ENCODE measurements around the gene BDKRB1.

BDKRB1 gene

GRCh38 chr14:96270565-96271420 lies 14.8 kb downstream of the BDKRB1 start:
- 88% methylated on average over 7 of the region's 8 CpGs for WGBS (ENCODE audit: insufficient coverage)
- H3K36me3 ChIP-seq (ENCODE audit: control insufficient read depth in 4 of 4, insufficient read depth in 4 of 4, low read length in 3 of 4): no peaks in the 10 kb centered on the region
- H3K4me1 ChIP-seq (ENCODE audit: control extremely low read depth in 1 of 4, control insufficient read depth in 4 of 4, insufficient read depth in 4 of 4, low read length in 3 of 4): no peaks in the 10 kb centered on the region
- H3K27me3 ChIP-seq (replicated peaks in 2 of 5; ENCODE audit: control insufficient read depth in 4 of 5, insufficient read depth in 5 of 5, low read length in 4 of 5): peaks cover 0 to 3% (median 0%) of the 10 kb centered on the region in 5 experiments
- ChIA-PET CTCF (interaction anchor here (7.7 kb wide), 1 partner anchor 169 kb away, joined by 45 read pairs; no protein-coding TSS in a partner anchor), POLR2A (no interaction called here)
- DNase-seq: no peak
- no peak overlapping the region for H3K27ac ChIP-seq (ENCODE audit: insufficient read depth in 1 of 2, low read depth in 1 of 2, low read length in 2 of 2, poor library complexity in 1 of 2, severe bottlenecking in 2 of 2)
- H3K9me3 ChIP-seq (ENCODE audit: control extremely low read depth in 1 of 5, control insufficient read depth in 4 of 5, insufficient read depth in 2 of 5, low read depth in 1 of 5, low read length in 4 of 5): no peaks in the 10 kb centered on the region
- H3K4me3 ChIP-seq (ENCODE audit: control insufficient read depth in 1 of 7, extremely low read depth in 1 of 7, insufficient read depth in 4 of 7, low read depth in 2 of 7, low read length in 6 of 7): no peak overlapping the region

- WGBS (ENCODE audit: insufficient coverage): 100% methylated on average over 1 of the region's 1 CpG
- H3K4me1 ChIP-seq (ENCODE audit: control extremely low read depth in 1 of 4, control insufficient read depth in 4 of 4, insufficient read depth in 4 of 4, low read length in 3 of 4): no peaks in the 10 kb centered on the region
- ChIA-PET CTCF (interaction anchor here (7.7 kb wide), 1 partner anchor 169 kb away, joined by 45 read pairs; no protein-coding TSS in a partner anchor), POLR2A (no interaction called here)
- H3K36me3 ChIP-seq (ENCODE audit: control insufficient read depth in 4 of 4, insufficient read depth in 4 of 4, low read length in 3 of 4): no peaks in the 10 kb centered on the region
- H3K27ac ChIP-seq (ENCODE audit: insufficient read depth in 1 of 2, low read depth in 1 of 2, low read length in 2 of 2, poor library complexity in 1 of 2, severe bottlenecking in 2 of 2): no peak overlapping the region
- peaks cover 0 to 3% (median 0%) of the 10 kb centered on the region in 5 experiments for H3K27me3 ChIP-seq (replicated peaks in 2 of 5; ENCODE audit: control insufficient read depth in 4 of 5, insufficient read depth in 5 of 5, low read length in 4 of 5)
- no peaks in the 10 kb centered on the region for H3K9me3 ChIP-seq (ENCODE audit: control extremely low read depth in 1 of 5, control insufficient read depth in 4 of 5, insufficient read depth in 2 of 5, low read depth in 1 of 5, low read length in 4 of 5)
- no peak for DNase-seq
- H3K4me3 ChIP-seq (ENCODE audit: control insufficient read depth in 1 of 7, extremely low read depth in 1 of 7, insufficient read depth in 4 of 7, low read depth in 2 of 7, low read length in 6 of 7): no peak overlapping the region
Observed at GRCh38 chr14:96271421-96271762, 15.4 kb downstream of the BDKRB1 start.

DNA sequence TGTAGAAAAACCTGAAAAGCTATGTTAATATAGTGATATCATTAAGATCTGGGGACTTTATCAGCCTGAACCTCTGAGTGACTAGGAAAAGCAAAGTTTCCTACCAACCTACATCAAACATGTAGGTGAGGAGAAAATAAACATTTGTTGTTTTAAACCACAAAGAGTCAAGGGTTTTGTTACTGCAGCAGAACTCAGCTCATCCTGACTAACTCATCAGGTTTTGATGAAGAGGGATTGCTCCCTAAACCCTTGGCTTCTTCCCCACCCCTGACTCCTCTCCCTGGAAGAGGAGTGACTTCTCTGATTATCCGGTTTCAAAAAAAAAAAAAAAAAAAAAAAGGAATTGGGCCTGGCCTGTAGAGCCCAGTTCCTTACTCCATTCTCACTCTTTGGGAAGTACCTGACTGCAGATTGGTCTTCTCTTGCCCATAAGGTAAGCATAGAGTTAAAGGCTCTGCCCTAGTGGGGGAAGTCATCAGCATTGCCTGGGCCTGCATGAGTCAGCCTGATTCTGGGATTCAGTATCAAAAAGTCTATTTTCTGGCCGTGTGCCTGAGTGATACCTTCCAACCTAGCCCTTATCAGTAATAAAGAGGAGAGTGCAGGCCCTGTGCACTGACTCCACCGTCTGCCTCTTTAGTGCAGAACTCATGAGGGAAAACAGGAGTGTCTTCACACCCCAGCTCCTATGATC lies 16.9 kb downstream of the BDKRB1 start:
- Histone ChIP-seq H3K27me3 (replicated peaks in 2 of 5; ENCODE audit: control insufficient read depth in 4 of 5, insufficient read depth in 5 of 5, low read length in 4 of 5) (peaks cover 0 to 3% (median 0%) of the 10 kb centered on the region in 5 experiments), H3K4me1 (ENCODE audit: control extremely low read depth in 1 of 4, control insufficient read depth in 4 of 4, insufficient read depth in 4 of 4, low read length in 3 of 4) (no peaks in the 10 kb centered on the region), H3K27ac (ENCODE audit: insufficient read depth in 1 of 2, low read depth in 1 of 2, low read length in 2 of 2, poor library complexity in 1 of 2, severe bottlenecking in 2 of 2) (no peak overlapping the region), H3K9me3 (ENCODE audit: control extremely low read depth in 1 of 5, control insufficient read depth in 4 of 5, insufficient read depth in 2 of 5, low read depth in 1 of 5, low read length in 4 of 5) (peaks cover 0 to 5% (median 3%) of the 10 kb centered on the region in 5 experiments), H3K36me3 (ENCODE audit: control insufficient read depth in 4 of 4, insufficient read depth in 4 of 4, low read length in 3 of 4) (no peaks in the 10 kb centered on the region), H3K4me3 (ENCODE audit: control insufficient read depth in 1 of 7, extremely low read depth in 1 of 7, insufficient read depth in 4 of 7, low read depth in 2 of 7, low read length in 6 of 7) (no peak overlapping the region)
- POLR2A ChIA-PET: no interaction called here
- no peak for DNase-seq
- WGBS (ENCODE audit: insufficient coverage): 83% methylated on average over 1 of the region's 3 CpGs
- CTCF ChIA-PET: interaction anchor here (2.2 to 7.7 kb wide), 3 partner anchors 13 to 171 kb away, joined by 6 to 45 read pairs (median 12); no protein-coding TSS in a partner anchor

GRCh38 chr14:96273629-96274028 lies 17.6 kb downstream of the BDKRB1 start:
- Histone ChIP-seq H3K36me3 (ENCODE audit: control insufficient read depth in 4 of 4, insufficient read depth in 4 of 4, low read length in 3 of 4) (peaks cover 0 to 2% (median 0%) of the 10 kb centered on the region in 4 experiments), H3K4me3 (ENCODE audit: control insufficient read depth in 1 of 7, extremely low read depth in 1 of 7, insufficient read depth in 4 of 7, low read depth in 2 of 7, low read length in 6 of 7) (no peak overlapping the region), H3K27ac (ENCODE audit: insufficient read depth in 1 of 2, low read depth in 1 of 2, low read length in 2 of 2, poor library complexity in 1 of 2, severe bottlenecking in 2 of 2) (no peak overlapping the region), H3K9me3 (ENCODE audit: control extremely low read depth in 1 of 5, control insufficient read depth in 4 of 5, insufficient read depth in 2 of 5, low read depth in 1 of 5, low read length in 4 of 5) (peaks cover 0 to 12% (median 7%) of the 10 kb centered on the region in 5 experiments), H3K4me1 (ENCODE audit: control extremely low read depth in 1 of 4, control insufficient read depth in 4 of 4, insufficient read depth in 4 of 4, low read length in 3 of 4) (no peaks in the 10 kb centered on the region), H3K27me3 (replicated peaks in 2 of 5; ENCODE audit: control insufficient read depth in 4 of 5, insufficient read depth in 5 of 5, low read length in 4 of 5) (peaks cover 0 to 3% (median 0%) of the 10 kb centered on the region in 5 experiments)
- CTCF ChIA-PET: interaction anchor here (1.4 to 7.7 kb wide), 6 partner anchors 8 to 175 kb away, joined by 4 to 45 read pairs (median 6); no protein-coding TSS in a partner anchor
- POLR2A ChIA-PET: no interaction called here
- WGBS (ENCODE audit: insufficient coverage): 79% methylated on average over 3 of the region's 5 CpGs
- no peak for DNase-seq

DNA sequence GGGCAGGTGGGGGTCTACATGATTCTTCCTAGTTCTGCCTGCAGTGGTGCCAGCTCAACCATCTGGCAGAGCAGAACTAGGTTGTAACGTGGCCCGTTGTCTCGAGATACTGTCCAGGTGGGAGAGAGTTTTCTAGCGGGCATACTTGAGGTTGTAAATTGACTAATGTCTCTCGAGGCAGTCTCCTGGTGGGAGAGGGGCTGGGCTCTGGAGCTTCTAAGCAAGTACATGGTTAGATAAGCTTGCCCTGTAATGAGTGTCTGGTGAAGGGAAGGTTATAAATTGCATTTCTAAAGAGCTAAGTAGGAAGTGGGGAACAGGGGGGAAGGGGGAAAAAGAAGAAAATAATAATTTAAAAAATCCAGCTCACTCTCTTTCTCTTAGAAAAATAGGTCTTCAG lies 18.1 kb downstream of the BDKRB1 start:
- H3K9me3 ChIP-seq (ENCODE audit: control extremely low read depth in 1 of 5, control insufficient read depth in 4 of 5, insufficient read depth in 2 of 5, low read depth in 1 of 5, low read length in 4 of 5): peaks cover 0 to 12% (median 7%) of the 10 kb centered on the region in 5 experiments
- 94% methylated on average over 5 of the region's 5 CpGs for WGBS (ENCODE audit: insufficient coverage)
- CTCF ChIA-PET: interaction anchor here (1.0 to 7.7 kb wide), 9 partner anchors 9 to 183 kb away, joined by 3 to 45 read pairs (median 5); no protein-coding TSS in a partner anchor

DNA sequence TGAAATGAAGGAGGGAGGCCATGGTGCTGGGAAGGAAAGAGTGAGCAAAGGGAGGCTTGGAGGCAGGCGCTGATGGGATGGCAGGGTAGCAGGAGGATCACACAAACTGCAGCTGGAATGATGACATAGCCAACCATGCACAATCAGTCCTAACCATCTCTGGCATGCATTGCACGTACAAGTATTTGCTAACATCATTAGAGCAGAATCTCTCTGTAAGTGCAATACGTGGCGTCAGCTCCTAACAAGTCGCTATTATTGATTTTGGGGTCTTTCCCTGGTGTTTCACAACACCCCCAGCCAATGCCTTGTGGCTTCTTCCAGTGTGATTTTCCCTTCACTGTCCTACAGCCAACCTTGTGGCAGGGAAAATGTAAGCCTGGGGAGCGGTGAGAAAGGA lies 18.5 kb downstream of the BDKRB1 start:
- Histone ChIP-seq H3K4me1 (ENCODE audit: control extremely low read depth in 1 of 4, control insufficient read depth in 4 of 4, insufficient read depth in 4 of 4, low read length in 3 of 4) (no peaks in the 10 kb centered on the region), H3K4me3 (ENCODE audit: control insufficient read depth in 1 of 7, extremely low read depth in 1 of 7, insufficient read depth in 4 of 7, low read depth in 2 of 7, low read length in 6 of 7) (no peak overlapping the region), H3K36me3 (ENCODE audit: control insufficient read depth in 4 of 4, insufficient read depth in 4 of 4, low read length in 3 of 4) (peaks cover 0 to 3% (median 0%) of the 10 kb centered on the region in 4 experiments), H3K27me3 (replicated peaks in 2 of 5; ENCODE audit: control insufficient read depth in 4 of 5, insufficient read depth in 5 of 5, low read length in 4 of 5) (peaks cover 0 to 3% (median 0%) of the 10 kb centered on the region in 5 experiments), H3K27ac (ENCODE audit: insufficient read depth in 1 of 2, low read depth in 1 of 2, low read length in 2 of 2, poor library complexity in 1 of 2, severe bottlenecking in 2 of 2) (no peak overlapping the region), H3K9me3 (ENCODE audit: control extremely low read depth in 1 of 5, control insufficient read depth in 4 of 5, insufficient read depth in 2 of 5, low read depth in 1 of 5, low read length in 4 of 5) (peaks cover 0 to 12% (median 7%) of the 10 kb centered on the region in 5 experiments)
- CTCF ChIA-PET: interaction anchor here (1.0 to 7.7 kb wide), 9 partner anchors 9 to 183 kb away, joined by 3 to 45 read pairs (median 5); no protein-coding TSS in a partner anchor
- 94% methylated on average over 6 of the region's 6 CpGs for WGBS (ENCODE audit: insufficient coverage)
- POLR2A ChIA-PET: no interaction called here
- no peak for DNase-seq

More for the DNA sequence above, 18.1 kb downstream of the BDKRB1 start:
- no peak for DNase-seq
- no peak overlapping the region for H3K4me3 ChIP-seq (ENCODE audit: control insufficient read depth in 1 of 7, extremely low read depth in 1 of 7, insufficient read depth in 4 of 7, low read depth in 2 of 7, low read length in 6 of 7)
- H3K27ac ChIP-seq (ENCODE audit: insufficient read depth in 1 of 2, low read depth in 1 of 2, low read length in 2 of 2, poor library complexity in 1 of 2, severe bottlenecking in 2 of 2): no peak overlapping the region
- peaks cover 0 to 3% (median 0%) of the 10 kb centered on the region in 4 experiments for H3K36me3 ChIP-seq (ENCODE audit: control insufficient read depth in 4 of 4, insufficient read depth in 4 of 4, low read length in 3 of 4)
- H3K4me1 ChIP-seq (ENCODE audit: control extremely low read depth in 1 of 4, control insufficient read depth in 4 of 4, insufficient read depth in 4 of 4, low read length in 3 of 4): no peaks in the 10 kb centered on the region
- POLR2A ChIA-PET: no interaction called here
- peaks cover 0 to 3% (median 0%) of the 10 kb centered on the region in 5 experiments for H3K27me3 ChIP-seq (replicated peaks in 2 of 5; ENCODE audit: control insufficient read depth in 4 of 5, insufficient read depth in 5 of 5, low read length in 4 of 5)

Measured in common myeloid progenitor, CD34-positive (primary cell).